ENCODE results near the gene EPHA8.

DNA sequence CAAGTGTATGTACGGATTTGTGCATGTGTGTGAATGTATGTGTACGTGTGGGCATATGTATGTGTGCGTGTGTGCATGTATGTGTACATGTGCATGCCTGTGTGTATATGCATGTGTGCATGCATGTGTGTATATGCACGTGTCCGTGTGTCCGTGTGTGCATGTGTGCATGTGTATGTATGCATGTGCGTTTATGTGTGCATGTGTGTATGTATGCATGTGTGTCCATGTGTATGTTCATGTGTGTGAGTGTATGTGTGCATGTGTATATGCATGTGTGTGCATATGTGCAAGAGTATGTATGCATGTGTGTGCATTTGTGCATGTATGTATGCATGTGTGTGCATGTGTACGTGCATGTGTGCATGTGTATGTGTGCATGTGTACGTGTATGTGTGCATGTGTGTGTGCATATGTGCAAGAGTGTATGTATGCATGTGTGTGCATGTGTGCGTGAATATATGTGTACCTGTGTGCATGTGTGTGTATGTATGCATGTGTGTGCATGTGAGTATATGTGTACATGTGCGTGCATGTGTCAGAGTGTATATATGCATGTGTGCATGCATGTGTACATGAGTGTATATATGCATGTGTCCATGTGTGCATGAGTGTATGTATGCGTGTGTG is 15.6 kb downstream of the EPHA8 start:
- no peak for TF ChIP-seq POLR2A (IDR thresholded peaks at IDR 0.05; ENCODE audit: low read length)
- TF ChIP-seq GATA1 (IDR thresholded peaks at IDR 0.05; ENCODE audit: low read depth, low read length), result no peak

All from erythroblast (primary cell).